ENCODE results near the gene NAT16. TPM values are rescaled to one million over a fixed set of nuclear protein-coding genes. Genes with fewer than 3 reads are reported as not detected.

The NAT16 gene
- total and polyA plus RNA-seq, 2 of the 13 experiments (the other 11 are each of a cell fraction or from before 2014, with no cell fraction given) = 0.04 TPM; not detected in 1

- TF ChIP-seq KMT2B (CRISPR knock-in tag; IDR thresholded peaks at IDR 0.05) = no peak
- no peak for TF ChIP-seq BRCA1 (CRISPR knock-in tag; IDR thresholded peaks at IDR 0.05)
- TF ChIP-seq STAT6 (CRISPR knock-in tag; IDR thresholded peaks at IDR 0.05; ENCODE audit: borderline replicate concordance) = no peak; the same call in 1 of the 2 replicates
- TF ChIP-seq KLF16 (CRISPR knock-in tag; IDR thresholded peaks at IDR 0.05) = no peak
- TF ChIP-seq BHLHE40 (IDR thresholded peaks at IDR 0.05; ENCODE audit: low read length) = no peak
- TF ChIP-seq BRF2 (CRISPR knock-in tag; IDR thresholded peaks at IDR 0.05) = no peak
- no peak; the same call in 1 of the 2 replicates for TF ChIP-seq CCDC6 (CRISPR knock-in tag; IDR thresholded peaks at IDR 0.05)
- TF ChIP-seq POLR2A (IDR thresholded peaks at IDR 0.05; ENCODE audit: insufficient read depth in 1 of 2, low read depth in 2 of 2, low read length in 2 of 2) = no peak; a peak in 1 of 4 replicates
- TF ChIP-seq SRF (IDR thresholded peaks at IDR 0.05; ENCODE audit: low read depth, low read length) = no peak
- no peak for TF ChIP-seq ZNF652 (CRISPR knock-in tag; IDR thresholded peaks at IDR 0.05; ENCODE audit: borderline replicate concordance, low read depth)
- TF ChIP-seq ETV5 (CRISPR knock-in tag; IDR thresholded peaks at IDR 0.05; ENCODE audit: borderline replicate concordance) = no peak
- no peak for TF ChIP-seq ZNF230 (CRISPR knock-in tag; IDR thresholded peaks at IDR 0.05)
- TF ChIP-seq ZMYM4 (CRISPR knock-in tag; IDR thresholded peaks at IDR 0.05) = peak; percentile 43; the same call in 1 of the 2 replicates
- TF ChIP-seq ZNF264 (CRISPR knock-in tag; IDR thresholded peaks at IDR 0.05) = no peak
- TF ChIP-seq IRF2 (CRISPR knock-in tag; IDR thresholded peaks at IDR 0.05) = no peak
- no peak for TF ChIP-seq CEBPG (CRISPR knock-in tag; IDR thresholded peaks at IDR 0.05)
- no peak for TF ChIP-seq ZNF431 (CRISPR knock-in tag; IDR thresholded peaks at IDR 0.05; ENCODE audit: borderline replicate concordance, low read depth)
- TF ChIP-seq GZF1 (CRISPR knock-in tag; IDR thresholded peaks at IDR 0.05) = peak; percentile 56
- TF ChIP-seq SOX5 (CRISPR knock-in tag; IDR thresholded peaks at IDR 0.05; ENCODE audit: borderline replicate concordance) = no peak
- TF ChIP-seq CTCF (CRISPR knock-in tag; IDR thresholded peaks at IDR 0.05) = no peak
- no peak for TF ChIP-seq BATF2 (CRISPR knock-in tag; IDR thresholded peaks at IDR 0.05)
- TF ChIP-seq HOXA3 (CRISPR knock-in tag; IDR thresholded peaks at IDR 0.05) = peak; percentile 7; the same call in 1 of the 2 replicates
- no peak for TF ChIP-seq NKX3-1 (CRISPR knock-in tag; IDR thresholded peaks at IDR 0.05)
- TF ChIP-seq SNAPC5 (CRISPR knock-in tag; IDR thresholded peaks at IDR 0.05; ENCODE audit: borderline replicate concordance) = no peak
- TF ChIP-seq SIN3B (IDR thresholded peaks at IDR 0.05; ENCODE audit: low read length) = no peak
Measured at GRCh38 chr7:101218236-101219125, 38.4 kb upstream of the NAT16 start (continued).
